ENCODE measurements around the gene DTD2.

The DTD2 gene

GRCh38 chr14:31408421-31408820, 48.9 kb downstream of the DTD2 start:
- DNase-seq (ENCODE audit: low read depth in 2 of 2), result no peak
- TF ChIP-seq CTCF (IDR thresholded peaks at IDR 0.05; ENCODE audit: low read depth, low read length), result no peak
- no peak overlapping the region for H3K4me3 ChIP-seq (replicated peaks in 1 of 2; ENCODE audit: low read depth in 2 of 2, low read length in 2 of 2)

- no peak for DNase-seq (ENCODE audit: low read depth in 2 of 2)
- no peak for TF ChIP-seq CTCF (IDR thresholded peaks at IDR 0.05; ENCODE audit: low read depth, low read length)
- H3K4me3 ChIP-seq (replicated peaks in 1 of 2; ENCODE audit: low read depth in 2 of 2, low read length in 2 of 2), result no peak overlapping the region
Observed at GRCh38 chr14:31405599-31406232, 51.6 kb downstream of the DTD2 start.

GRCh38 chr14:31405106-31405505, 52.2 kb downstream of the DTD2 start:
- no peak for DNase-seq (ENCODE audit: low read depth in 2 of 2)
- no peak overlapping the region for H3K4me3 ChIP-seq (replicated peaks in 1 of 2; ENCODE audit: low read depth in 2 of 2, low read length in 2 of 2)
- TF ChIP-seq CTCF (IDR thresholded peaks at IDR 0.05; ENCODE audit: low read depth, low read length), result no peak

- no peak for DNase-seq (ENCODE audit: low read depth in 2 of 2)
- no peak overlapping the region for H3K4me3 ChIP-seq (replicated peaks in 1 of 2; ENCODE audit: low read depth in 2 of 2, low read length in 2 of 2)
- TF ChIP-seq CTCF (IDR thresholded peaks at IDR 0.05; ENCODE audit: low read depth, low read length), result no peak
Observed at GRCh38 chr14:31403707-31404106, 53.6 kb downstream of the DTD2 start.

- H3K4me3 ChIP-seq (replicated peaks in 1 of 2; ENCODE audit: low read depth in 2 of 2, low read length in 2 of 2), result no peak overlapping the region
- no peak for TF ChIP-seq CTCF (IDR thresholded peaks at IDR 0.05; ENCODE audit: low read depth, low read length)
- no peak for DNase-seq (ENCODE audit: low read depth in 2 of 2)
Observed at GRCh38 chr14:31402764-31403439, 54.4 kb downstream of the DTD2 start.

GRCh38 chr14:31401369-31401932, 55.9 kb downstream of the DTD2 start:
- TF ChIP-seq CTCF (IDR thresholded peaks at IDR 0.05; ENCODE audit: low read depth, low read length), result no peak
- DNase-seq (ENCODE audit: low read depth in 2 of 2), result no peak
- no peak overlapping the region for H3K4me3 ChIP-seq (replicated peaks in 1 of 2; ENCODE audit: low read depth in 2 of 2, low read length in 2 of 2)

All from cardiac fibroblast (primary cell).